ENCODE measurements around the gene SFTA2. TPM values are rescaled to one million over a fixed set of nuclear protein-coding genes. Genes with fewer than 3 reads are reported as not detected.

SFTA2 gene
- total and polyA plus RNA-seq, 9 of the 15 experiments (the other 6 are each of a cell fraction or from before 2014, with no cell fraction given): not detected

DNA sequence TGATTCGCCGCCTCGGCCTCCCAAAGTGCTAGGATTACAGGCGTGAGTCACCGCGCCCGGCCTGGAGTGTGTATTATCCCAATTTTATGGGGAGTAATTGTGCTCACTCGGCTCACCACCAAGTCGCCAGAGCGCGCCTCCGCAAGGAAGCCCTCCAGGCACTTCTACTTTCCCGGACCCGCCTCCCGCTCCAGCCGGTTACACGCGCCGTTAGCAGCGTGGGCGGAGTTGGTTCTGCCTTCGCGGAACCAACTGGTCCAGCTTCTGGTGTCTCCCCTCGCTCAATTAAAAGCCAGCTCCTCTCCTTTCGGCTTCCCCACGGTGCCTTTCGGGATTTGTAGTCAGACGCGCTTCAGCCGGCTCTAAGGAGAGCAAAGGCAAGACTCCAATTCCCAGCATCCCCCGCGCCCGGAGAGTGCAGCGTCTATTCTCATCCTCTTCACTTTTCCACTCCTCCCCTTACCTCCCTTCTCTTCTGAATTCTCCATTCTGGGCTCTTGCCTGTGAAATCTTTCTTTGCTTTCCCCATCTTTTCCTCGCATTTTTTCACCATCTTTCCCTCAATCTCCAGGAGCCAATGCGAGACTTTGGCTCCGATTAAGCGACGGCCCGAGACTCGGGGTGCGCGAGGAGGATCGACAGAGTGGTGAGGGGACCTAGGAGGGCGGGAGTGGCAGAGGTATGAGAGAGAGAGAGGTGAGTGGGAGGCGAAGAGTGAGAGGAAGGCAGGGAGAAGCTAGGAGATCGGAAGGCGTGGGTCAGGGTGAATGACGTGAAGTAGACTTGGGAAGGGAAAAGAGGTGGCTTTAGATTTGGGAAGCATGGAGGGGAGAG is 24.0 kb downstream of the SFTA2 start, which contains the start of gene GTF2H4 (continued):
- TF ChIP-seq, protein P1, sequence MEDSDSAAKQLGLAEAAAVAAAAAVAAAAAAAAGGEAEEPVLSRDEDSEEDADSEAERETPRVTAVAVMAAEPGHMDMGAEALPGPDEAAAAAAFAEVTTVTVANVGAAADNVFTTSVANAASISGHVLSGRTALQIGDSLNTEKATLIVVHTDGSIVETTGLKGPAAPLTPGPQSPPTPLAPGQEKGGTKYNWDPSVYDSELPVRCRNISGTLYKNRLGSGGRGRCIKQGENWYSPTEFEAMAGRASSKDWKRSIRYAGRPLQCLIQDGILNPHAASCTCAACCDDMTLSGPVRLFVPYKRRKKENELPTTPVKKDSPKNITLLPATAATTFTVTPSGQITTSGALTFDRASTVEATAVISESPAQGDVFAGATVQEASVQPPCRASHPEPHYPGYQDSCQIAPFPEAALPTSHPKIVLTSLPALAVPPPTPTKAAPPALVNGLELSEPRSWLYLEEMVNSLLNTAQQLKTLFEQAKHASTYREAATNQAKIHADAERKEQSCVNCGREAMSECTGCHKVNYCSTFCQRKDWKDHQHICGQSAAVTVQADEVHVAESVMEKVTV (CRISPR knock-in tag; IDR thresholded peaks at IDR 0.05): no peak
- TF ChIP-seq ZBTB12 (CRISPR knock-in tag; IDR thresholded peaks at IDR 0.05) (peak; percentile 81), GABPA (tag; conservative IDR thresholded peaks at IDR 0.05; ENCODE audit: low read depth) (peak; percentile 94), RNF2 (IDR thresholded peaks at IDR 0.05) (peak; percentile 83), ATF7 (IDR thresholded peaks at IDR 0.05) (peak; percentile 95), SP2 (IDR thresholded peaks at IDR 0.05; ENCODE audit: extremely low read depth, low read depth, low read length, poor library complexity, severe bottlenecking) (no peak), ETV6 (IDR thresholded peaks at IDR 0.05; ENCODE audit: borderline replicate concordance in 1 of 2, low read depth in 2 of 2, low read length in 1 of 2) (no peak), ETV6 (CRISPR knock-in tag; IDR thresholded peaks at IDR 0.05; ENCODE audit: borderline replicate concordance) (no peak), KDM1A (IDR thresholded peaks at IDR 0.05) (peak; percentile 96 to 98)
- TF ChIP-seq, protein P2, sequence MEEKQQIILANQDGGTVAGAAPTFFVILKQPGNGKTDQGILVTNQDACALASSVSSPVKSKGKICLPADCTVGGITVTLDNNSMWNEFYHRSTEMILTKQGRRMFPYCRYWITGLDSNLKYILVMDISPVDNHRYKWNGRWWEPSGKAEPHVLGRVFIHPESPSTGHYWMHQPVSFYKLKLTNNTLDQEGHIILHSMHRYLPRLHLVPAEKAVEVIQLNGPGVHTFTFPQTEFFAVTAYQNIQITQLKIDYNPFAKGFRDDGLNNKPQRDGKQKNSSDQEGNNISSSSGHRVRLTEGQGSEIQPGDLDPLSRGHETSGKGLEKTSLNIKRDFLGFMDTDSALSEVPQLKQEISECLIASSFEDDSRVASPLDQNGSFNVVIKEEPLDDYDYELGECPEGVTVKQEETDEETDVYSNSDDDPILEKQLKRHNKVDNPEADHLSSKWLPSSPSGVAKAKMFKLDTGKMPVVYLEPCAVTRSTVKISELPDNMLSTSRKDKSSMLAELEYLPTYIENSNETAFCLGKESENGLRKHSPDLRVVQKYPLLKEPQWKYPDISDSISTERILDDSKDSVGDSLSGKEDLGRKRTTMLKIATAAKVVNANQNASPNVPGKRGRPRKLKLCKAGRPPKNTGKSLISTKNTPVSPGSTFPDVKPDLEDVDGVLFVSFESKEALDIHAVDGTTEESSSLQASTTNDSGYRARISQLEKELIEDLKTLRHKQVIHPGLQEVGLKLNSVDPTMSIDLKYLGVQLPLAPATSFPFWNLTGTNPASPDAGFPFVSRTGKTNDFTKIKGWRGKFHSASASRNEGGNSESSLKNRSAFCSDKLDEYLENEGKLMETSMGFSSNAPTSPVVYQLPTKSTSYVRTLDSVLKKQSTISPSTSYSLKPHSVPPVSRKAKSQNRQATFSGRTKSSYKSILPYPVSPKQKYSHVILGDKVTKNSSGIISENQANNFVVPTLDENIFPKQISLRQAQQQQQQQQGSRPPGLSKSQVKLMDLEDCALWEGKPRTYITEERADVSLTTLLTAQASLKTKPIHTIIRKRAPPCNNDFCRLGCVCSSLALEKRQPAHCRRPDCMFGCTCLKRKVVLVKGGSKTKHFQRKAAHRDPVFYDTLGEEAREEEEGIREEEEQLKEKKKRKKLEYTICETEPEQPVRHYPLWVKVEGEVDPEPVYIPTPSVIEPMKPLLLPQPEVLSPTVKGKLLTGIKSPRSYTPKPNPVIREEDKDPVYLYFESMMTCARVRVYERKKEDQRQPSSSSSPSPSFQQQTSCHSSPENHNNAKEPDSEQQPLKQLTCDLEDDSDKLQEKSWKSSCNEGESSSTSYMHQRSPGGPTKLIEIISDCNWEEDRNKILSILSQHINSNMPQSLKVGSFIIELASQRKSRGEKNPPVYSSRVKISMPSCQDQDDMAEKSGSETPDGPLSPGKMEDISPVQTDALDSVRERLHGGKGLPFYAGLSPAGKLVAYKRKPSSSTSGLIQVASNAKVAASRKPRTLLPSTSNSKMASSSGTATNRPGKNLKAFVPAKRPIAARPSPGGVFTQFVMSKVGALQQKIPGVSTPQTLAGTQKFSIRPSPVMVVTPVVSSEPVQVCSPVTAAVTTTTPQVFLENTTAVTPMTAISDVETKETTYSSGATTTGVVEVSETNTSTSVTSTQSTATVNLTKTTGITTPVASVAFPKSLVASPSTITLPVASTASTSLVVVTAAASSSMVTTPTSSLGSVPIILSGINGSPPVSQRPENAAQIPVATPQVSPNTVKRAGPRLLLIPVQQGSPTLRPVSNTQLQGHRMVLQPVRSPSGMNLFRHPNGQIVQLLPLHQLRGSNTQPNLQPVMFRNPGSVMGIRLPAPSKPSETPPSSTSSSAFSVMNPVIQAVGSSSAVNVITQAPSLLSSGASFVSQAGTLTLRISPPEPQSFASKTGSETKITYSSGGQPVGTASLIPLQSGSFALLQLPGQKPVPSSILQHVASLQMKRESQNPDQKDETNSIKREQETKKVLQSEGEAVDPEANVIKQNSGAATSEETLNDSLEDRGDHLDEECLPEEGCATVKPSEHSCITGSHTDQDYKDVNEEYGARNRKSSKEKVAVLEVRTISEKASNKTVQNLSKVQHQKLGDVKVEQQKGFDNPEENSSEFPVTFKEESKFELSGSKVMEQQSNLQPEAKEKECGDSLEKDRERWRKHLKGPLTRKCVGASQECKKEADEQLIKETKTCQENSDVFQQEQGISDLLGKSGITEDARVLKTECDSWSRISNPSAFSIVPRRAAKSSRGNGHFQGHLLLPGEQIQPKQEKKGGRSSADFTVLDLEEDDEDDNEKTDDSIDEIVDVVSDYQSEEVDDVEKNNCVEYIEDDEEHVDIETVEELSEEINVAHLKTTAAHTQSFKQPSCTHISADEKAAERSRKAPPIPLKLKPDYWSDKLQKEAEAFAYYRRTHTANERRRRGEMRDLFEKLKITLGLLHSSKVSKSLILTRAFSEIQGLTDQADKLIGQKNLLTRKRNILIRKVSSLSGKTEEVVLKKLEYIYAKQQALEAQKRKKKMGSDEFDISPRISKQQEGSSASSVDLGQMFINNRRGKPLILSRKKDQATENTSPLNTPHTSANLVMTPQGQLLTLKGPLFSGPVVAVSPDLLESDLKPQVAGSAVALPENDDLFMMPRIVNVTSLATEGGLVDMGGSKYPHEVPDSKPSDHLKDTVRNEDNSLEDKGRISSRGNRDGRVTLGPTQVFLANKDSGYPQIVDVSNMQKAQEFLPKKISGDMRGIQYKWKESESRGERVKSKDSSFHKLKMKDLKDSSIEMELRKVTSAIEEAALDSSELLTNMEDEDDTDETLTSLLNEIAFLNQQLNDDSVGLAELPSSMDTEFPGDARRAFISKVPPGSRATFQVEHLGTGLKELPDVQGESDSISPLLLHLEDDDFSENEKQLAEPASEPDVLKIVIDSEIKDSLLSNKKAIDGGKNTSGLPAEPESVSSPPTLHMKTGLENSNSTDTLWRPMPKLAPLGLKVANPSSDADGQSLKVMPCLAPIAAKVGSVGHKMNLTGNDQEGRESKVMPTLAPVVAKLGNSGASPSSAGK (IDR thresholded peaks at IDR 0.05): no peak

Measured in K562 (cell line).